ENCODE data around the gene STX2. TPM values are rescaled to one million over a fixed set of nuclear protein-coding genes. Genes with fewer than 3 reads are reported as not detected.

Gene STX2
- 15.3 to 25.0 TPM (median 22.5 TPM) in 5 replicates for total RNA-seq (2022; extraction: Qiagen RNA extraction; ENCODE audit: low read depth)

DNA sequence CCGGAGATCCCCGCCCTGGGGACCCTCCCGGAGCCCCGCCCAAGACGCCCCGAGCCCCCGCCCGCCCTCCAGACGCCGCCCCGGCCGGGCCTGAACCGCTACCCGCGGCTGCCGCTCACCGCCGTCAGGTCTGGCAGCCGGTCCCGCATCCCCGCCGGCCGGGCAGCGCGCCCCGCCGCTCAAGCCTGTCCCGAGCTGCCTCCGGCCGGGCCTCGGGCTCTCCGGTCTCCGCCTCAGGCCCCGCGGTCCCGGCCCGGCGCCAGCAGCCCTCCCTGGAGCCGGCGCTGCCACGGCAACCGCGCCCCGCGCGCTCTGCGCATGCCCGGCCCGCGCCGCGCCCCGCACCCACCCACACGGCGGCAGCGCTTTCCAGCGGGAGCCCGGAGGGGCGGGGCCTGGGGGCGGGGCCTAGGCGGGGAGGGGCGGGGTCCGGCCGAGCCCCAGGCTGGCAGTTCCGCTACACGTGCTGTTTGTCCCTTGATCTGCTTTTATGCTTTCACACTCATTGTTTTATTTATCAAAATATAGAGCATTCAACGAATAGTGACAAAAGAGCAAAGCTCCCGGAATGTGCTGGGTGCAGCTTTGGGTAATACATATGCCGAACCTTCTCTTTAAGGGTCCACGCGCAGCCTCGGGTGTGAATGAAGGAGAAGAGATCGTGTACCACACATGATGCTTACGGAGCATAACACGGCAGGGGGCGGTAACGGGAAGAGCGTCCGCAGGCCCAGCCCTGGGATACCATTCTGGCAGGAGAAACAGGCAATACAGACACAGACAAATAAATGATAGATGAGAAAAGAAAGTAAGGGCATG, at the start of gene STX2:
Gene STX2, minus strand, starts transcription at position 300 of the 819 bp plus-strand sequence. Its CDS starts 151 bp downstream, at position 149.

DNA sequence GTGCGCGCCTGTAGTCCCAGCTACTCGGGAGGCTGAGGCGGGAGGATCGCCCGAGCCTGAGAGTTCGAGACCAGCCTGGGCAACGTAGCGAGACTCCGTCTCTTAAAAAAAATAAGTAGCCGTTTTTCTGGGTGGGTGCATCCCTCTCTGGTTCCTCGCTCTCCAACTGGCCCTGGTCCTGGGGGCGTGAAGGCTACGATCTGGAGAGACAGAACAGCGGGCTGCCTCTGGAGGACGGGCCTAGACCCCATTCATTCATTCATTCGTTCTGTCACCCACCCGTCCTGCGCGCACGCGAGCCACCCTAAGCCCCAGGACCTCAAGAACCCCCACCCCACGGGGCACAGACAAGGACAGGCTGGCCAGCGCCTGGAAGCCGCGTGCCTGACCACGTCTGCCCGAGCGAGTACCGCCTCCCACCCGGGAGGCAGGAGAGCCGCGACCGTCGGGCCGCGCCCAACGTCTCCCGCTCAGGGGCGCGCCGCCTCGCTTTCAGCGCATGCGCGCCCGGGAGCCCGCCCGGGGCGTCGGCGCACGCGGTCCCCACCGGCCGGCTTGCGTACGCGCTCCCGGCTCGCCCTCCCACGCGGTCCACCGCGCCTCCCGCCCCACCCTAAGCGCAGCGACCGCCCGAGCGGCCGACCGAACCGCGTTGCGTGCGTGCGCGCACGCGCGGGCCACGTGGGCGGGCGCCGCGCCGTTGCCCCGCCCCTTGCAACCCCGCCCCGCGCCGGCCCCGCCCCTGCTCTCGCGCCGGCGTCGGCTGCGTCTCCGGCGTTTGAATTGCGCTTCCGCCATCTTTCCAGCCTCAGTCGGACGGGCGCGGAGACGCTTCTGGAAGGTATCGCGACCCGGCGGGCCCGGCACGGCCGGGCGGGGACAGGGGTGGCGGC, 32.5 kb upstream of the STX2 start, which contains the start of gene RAN:
Gene RAN, plus strand, starts transcription at position 781 of the 893 bp plus-strand sequence. CDS start 528 bp downstream, outside the sequence.

Other genes starting within 250 kb of the STX2 start
- gene RIMBP2, start 123.0 kb downstream of the STX2 start, total RNA-seq (2022; extraction: Qiagen RNA extraction; ENCODE audit: low read depth), result 0.06 TPM in 1 of 5 replicates, not detected in the others
- gene RAN, start 32.8 kb upstream of the STX2 start, total RNA-seq (2022; extraction: Qiagen RNA extraction; ENCODE audit: low read depth), result 1,590 to 1,952 TPM (median 1,734 TPM) in 5 replicates
- 0.18 to 0.66 TPM (median 0.47 TPM) in 5 replicates for gene ADGRD1, start 114.7 kb upstream of the STX2 start, total RNA-seq (2022; extraction: Qiagen RNA extraction; ENCODE audit: low read depth)